ENCODE measurements around the gene CLCN6. TPM values are rescaled to one million over a fixed set of nuclear protein-coding genes. Genes with fewer than 3 reads are reported as not detected.

The CLCN6 gene
- total RNA-seq, 4 donors from 2014 or later: 24.3 to 30.3 (median 25.6) TPM

DNA sequence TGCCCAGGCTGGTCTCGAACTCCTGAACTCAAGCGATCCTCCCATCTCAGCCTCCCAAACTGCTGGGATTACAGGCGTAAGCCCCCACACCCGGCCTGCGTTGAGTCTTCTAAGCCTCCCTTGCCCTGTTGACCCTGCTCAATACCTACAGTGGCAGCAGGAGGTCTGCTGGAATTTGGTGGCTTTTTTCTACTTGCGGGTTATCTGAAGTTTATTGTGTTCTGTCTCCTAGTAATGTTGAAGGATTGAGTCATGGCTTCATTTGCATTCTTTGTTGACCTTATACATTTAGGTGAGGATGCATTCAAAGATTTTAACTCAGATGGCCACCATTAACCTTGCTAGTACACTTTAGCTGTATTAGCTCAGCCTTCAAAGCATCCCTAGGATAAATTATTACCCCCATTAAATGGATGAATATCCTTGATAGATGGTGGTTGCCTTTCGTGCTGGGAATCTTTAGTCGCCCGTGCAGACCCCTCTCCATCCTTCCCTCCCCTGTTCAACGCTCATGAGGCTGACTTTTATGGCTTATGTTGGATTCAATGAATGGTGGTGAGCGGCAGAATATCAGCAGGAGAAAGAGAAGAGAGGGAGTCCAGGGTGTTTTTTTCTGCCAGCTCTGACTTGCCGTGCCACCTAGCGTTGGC lies 62.5 kb downstream of the CLCN6 start:
- WGBS, 2 donors: 75 to 76% methylated on average over 13 of the region's 13 CpGs
- no peak overlapping the region for H3K4me3 ChIP-seq
- H3K36me3 ChIP-seq: no peaks in the 10 kb centered on the region
- no peaks in the 10 kb centered on the region for H3K9me3 ChIP-seq
- no peak for DNase-seq (ENCODE audit: low spot score in 2 of 2)
- peaks cover 0 to 4% of the 10 kb centered on the region in 2 donors for H3K27me3 ChIP-seq
- no peak overlapping the region for H3K27ac ChIP-seq
- TF ChIP-seq EP300 (IDR thresholded peaks at IDR 0.05): no peak
- no peak for TF ChIP-seq POLR2A (IDR thresholded peaks at IDR 0.05)
- no peaks in the 10 kb centered on the region for H3K4me1 ChIP-seq

DNA sequence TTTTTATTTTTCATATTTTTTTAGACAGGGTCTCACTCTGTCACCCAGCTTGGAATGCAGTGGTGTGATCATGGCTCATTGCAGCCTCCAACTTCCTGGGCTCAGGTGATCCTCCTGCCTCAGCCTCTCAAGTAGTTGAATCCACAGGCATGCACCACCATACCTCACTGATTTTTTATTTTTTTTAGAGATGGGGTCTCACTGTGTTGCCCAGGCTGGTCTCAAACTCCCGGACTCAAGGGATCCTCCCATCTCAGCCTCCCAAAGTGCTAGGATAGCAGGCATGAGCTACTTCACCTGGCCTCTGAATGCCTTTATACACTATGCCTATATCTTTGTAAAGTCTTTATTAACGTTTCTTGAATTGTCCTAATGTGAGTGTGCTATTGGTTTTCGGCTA lies 63.1 kb downstream of the CLCN6 start:
- 86 to 89% methylated on average over 3 of the region's 3 CpGs for WGBS, 2 donors
- Histone ChIP-seq H3K27me3 (peaks cover 0 to 4% of the 10 kb centered on the region in 2 donors), H3K9me3 (no peaks in the 10 kb centered on the region)

DNA sequence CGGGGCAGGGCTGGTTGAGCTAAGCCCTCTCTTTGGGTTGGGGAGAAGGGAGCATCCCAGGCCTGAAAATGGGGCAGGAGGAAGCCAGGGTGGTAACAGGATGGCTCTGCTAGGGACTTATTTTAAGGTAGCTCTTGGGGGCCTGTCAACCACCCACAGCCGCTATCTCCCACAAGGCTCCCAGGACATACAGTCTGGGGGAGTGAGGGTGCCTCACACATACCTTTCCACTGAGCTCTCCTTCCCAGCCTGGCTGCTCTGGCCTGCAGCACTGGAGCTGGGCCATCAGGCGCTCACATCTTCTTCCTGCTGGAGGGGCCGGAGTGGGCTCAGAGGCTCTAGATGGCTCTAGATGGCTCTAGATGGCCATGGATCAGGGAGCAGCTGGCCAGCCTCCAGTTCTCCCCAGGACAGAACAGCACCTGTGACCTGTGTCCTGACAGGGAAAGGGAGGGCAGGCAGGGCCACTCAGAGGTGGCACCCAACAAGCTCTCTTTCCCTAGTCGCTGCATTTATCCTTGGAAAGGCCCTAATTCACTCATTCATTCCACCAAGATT lies 63.7 kb downstream of the CLCN6 start:
- no peak for DNase-seq (ENCODE audit: low spot score in 2 of 2)
- Histone ChIP-seq H3K36me3 (no peaks in the 10 kb centered on the region), H3K27ac (no peak overlapping the region), H3K4me3 (no peak overlapping the region), H3K4me1 (no peaks in the 10 kb centered on the region), H3K9me3 (no peaks in the 10 kb centered on the region), H3K27me3 (peaks cover 0 to 4% of the 10 kb centered on the region in 2 donors)
- no peak for TF ChIP-seq EP300 (IDR thresholded peaks at IDR 0.05)
- TF ChIP-seq, protein P1, sequence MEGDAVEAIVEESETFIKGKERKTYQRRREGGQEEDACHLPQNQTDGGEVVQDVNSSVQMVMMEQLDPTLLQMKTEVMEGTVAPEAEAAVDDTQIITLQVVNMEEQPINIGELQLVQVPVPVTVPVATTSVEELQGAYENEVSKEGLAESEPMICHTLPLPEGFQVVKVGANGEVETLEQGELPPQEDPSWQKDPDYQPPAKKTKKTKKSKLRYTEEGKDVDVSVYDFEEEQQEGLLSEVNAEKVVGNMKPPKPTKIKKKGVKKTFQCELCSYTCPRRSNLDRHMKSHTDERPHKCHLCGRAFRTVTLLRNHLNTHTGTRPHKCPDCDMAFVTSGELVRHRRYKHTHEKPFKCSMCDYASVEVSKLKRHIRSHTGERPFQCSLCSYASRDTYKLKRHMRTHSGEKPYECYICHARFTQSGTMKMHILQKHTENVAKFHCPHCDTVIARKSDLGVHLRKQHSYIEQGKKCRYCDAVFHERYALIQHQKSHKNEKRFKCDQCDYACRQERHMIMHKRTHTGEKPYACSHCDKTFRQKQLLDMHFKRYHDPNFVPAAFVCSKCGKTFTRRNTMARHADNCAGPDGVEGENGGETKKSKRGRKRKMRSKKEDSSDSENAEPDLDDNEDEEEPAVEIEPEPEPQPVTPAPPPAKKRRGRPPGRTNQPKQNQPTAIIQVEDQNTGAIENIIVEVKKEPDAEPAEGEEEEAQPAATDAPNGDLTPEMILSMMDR (IDR thresholded peaks at IDR 0.05): no peak
- TF ChIP-seq POLR2A (IDR thresholded peaks at IDR 0.05): no peak
- WGBS, 2 donors: 65 to 93% methylated on average over 3 to 5 of the region's 5 CpGs

More for the DNA sequence above, 63.1 kb downstream of the CLCN6 start:
- no peaks in the 10 kb centered on the region for H3K4me1 ChIP-seq
- no peaks in the 10 kb centered on the region for H3K36me3 ChIP-seq
- H3K4me3 ChIP-seq: no peak overlapping the region
- TF ChIP-seq POLR2A (IDR thresholded peaks at IDR 0.05) (no peak), EP300 (IDR thresholded peaks at IDR 0.05) (no peak)
- TF ChIP-seq, protein P1 (IDR thresholded peaks at IDR 0.05): no peak
- no peak overlapping the region for H3K27ac ChIP-seq
- no peak for DNase-seq (ENCODE audit: low spot score in 2 of 2)

DNA sequence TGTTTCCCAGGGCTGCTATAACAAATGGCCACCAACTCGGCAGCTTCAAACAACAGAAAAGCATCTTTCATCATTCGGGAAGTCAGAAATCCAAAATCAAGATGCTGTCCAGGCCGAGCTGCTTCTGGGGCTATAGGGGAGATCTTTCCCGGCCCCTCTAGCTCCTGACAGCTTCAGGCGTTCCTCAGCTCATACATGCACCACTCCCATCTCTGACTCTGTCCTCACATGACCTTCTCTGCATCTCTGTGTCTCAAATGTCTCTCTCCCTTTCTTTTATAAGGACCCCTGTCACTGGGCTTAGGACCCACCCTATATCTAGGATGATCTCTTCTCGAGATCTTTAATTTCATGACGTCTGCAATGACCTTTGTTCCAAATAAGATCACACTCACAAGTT lies 66.6 kb downstream of the CLCN6 start:
- H3K36me3 ChIP-seq: no peaks in the 10 kb centered on the region
- WGBS, 2 donors: 54 to 56% methylated on average over 7 of the region's 7 CpGs
- TF ChIP-seq EP300 (IDR thresholded peaks at IDR 0.05) (no peak), POLR2A (IDR thresholded peaks at IDR 0.05) (no peak)
- no peaks in the 10 kb centered on the region for H3K4me1 ChIP-seq
- H3K9me3 ChIP-seq: no peaks in the 10 kb centered on the region
- H3K4me3 ChIP-seq: no peak overlapping the region
- peaks cover 0 to 4% of the 10 kb centered on the region in 2 donors for H3K27me3 ChIP-seq
- no peak overlapping the region for H3K27ac ChIP-seq
- DNase-seq (ENCODE audit: low spot score in 2 of 2): no peak

DNA sequence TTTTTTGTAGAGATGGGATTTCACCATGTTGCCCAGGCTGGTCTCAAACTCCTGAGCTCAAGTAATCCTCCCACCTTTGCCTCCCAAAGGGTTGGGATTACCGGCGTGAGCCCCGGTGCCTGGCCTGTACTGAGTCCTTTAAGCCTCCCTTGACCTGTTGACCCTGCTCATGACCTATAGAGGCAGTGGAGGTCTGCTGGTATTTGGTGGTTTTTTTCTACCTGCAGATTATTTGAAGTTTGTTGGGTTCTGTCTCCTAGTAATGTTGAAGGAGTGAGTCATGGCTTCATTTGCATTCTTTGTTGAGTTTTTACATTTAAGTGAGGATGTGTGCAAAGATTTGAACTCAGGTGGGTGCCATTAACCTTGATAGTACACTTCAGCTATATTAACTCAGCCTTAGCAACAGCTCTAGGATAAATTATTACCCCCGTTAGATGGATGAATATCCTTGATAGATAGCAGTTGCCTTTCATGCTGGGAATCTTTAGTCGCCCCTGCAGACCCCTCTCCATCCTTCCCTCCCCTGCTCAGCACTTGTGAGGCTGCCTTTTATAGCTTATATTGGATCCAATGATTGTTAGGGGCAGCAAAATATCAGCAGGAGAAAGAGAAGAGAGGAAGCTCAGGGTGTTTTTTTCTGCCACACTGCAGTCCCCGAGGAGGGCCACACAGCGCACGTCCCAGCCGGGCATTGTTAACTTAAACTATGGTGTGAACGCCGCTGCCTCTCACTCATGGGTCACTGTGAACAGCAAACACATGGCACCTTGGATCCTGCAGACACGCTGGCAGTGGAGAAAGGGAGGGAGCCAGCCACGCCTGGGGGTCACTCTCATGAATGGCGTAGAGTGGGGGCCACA lies 67.6 kb downstream of the CLCN6 start:
- no peak for TF ChIP-seq POLR2A (IDR thresholded peaks at IDR 0.05)
- TF ChIP-seq, protein P1 (IDR thresholded peaks at IDR 0.05): no peak
- TF ChIP-seq EP300 (IDR thresholded peaks at IDR 0.05): no peak
- 55 to 71% methylated on average over 13 to 14 of the region's 14 CpGs for WGBS, 2 donors
- H3K36me3 ChIP-seq: no peaks in the 10 kb centered on the region
- no peak overlapping the region for H3K27ac ChIP-seq
- H3K27me3 ChIP-seq: peaks cover 0 to 4% of the 10 kb centered on the region in 2 donors
- no peak overlapping the region for H3K4me3 ChIP-seq
- H3K4me1 ChIP-seq: peaks cover 0 to 3% (median 0%) of the 10 kb centered on the region in 4 donors
- no peaks in the 10 kb centered on the region for H3K9me3 ChIP-seq
- no peak for DNase-seq (ENCODE audit: low spot score in 2 of 2)

DNA sequence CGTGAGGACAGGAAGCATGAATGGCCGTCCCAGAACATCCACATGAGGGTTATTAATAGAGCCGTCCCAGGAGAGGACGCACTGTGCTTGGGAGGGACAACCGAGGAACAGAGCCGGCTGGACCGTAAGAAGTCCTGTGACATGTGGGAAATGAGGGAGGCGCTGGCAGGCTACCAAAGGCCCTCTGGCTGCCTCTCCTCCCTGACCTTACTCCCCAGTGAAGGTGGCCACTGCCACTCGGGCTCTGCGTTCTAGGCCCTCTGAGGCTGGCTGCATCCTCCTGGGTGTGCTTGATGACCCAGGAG lies 68.2 kb downstream of the CLCN6 start:
- no peak for DNase-seq (ENCODE audit: low spot score in 2 of 2)
- Histone ChIP-seq H3K4me1 (peaks cover 0 to 9% (median 0%) of the 10 kb centered on the region in 4 donors), H3K27ac (no peak overlapping the region), H3K36me3 (no peaks in the 10 kb centered on the region), H3K4me3 (no peak overlapping the region), H3K27me3 (peaks cover 0 to 4% of the 10 kb centered on the region in 2 donors), H3K9me3 (no peaks in the 10 kb centered on the region)
- TF ChIP-seq, protein P1 (IDR thresholded peaks at IDR 0.05): no peak
- peak; percentile 58 to 68 for TF ChIP-seq EP300 (IDR thresholded peaks at IDR 0.05)
- TF ChIP-seq POLR2A (IDR thresholded peaks at IDR 0.05): no peak
- WGBS, 2 donors: 39 to 40% methylated on average over 10 of the region's 10 CpGs
